WTC11 (cell line): ENCODE results near the gene OSBPL9. TPM values are rescaled to one million over a fixed set of nuclear protein-coding genes. Genes with fewer than 3 reads are reported as not detected.

ENCODE experiments used
- ATAC-seq: fragments of 200-7000 bp; cut with Tn5 transposase; 2 replicates; pipeline ENCODE4 v1.10.0; 2021; ENCODE audit warnings: mild to moderate bottlenecking, moderate library complexity
- CTCF ChIA-PET: fragments of 300-600 bp; sonication (Branson Sonifier 250); formaldehyde crosslinking; loops from one replicate; lab custom pipeline; 2021; ENCODE audit warnings: antibody characterized with exemption; lab: Charles Lee
- POLR2A ChIA-PET: fragments of 350-600 bp; sonication (Branson Sonifier 250); formaldehyde crosslinking; loops from one replicate; lab custom pipeline; 2021; ENCODE audit warnings: antibody characterized with exemption; lab: Charles Lee
- DNase-seq: peaks from one replicate; pipeline ENCODE4 v3.0.0; 2021; ENCODE audit warnings: low spot score
- H3K27ac Mint-ChIP-seq: 2 replicates; pipeline ENCODE4 v1.8.0; 2021; ENCODE audit warnings: mixed read lengths
- H3K27me3 Mint-ChIP-seq: 2 replicates; pipeline ENCODE4 v1.8.0; 2021; ENCODE audit warnings: low read depth, mild to moderate bottlenecking, moderate library complexity, mixed read lengths
- H3K36me3 Mint-ChIP-seq: 2 replicates; pipeline ENCODE4 v1.8.0; 2021; ENCODE audit warnings: mixed read lengths
- H3K4me1 Mint-ChIP-seq: 2 replicates; pipeline ENCODE4 v1.8.0; 2022; ENCODE audit warnings: mixed read lengths
- H3K4me3 Mint-ChIP-seq: 2 replicates; pipeline ENCODE4 v1.8.0; 2021; ENCODE audit warnings: mild to moderate bottlenecking, moderate library complexity, mixed read lengths
- H3K9me3 Mint-ChIP-seq: 2 replicates; pipeline ENCODE4 v1.8.0; 2021; ENCODE audit warnings: mixed read lengths
- ARID4B ChIP-seq: sonication (generic); formaldehyde crosslinking; IDR thresholded peaks from 2 replicates; pipeline ENCODE4 v1.8.0; 2023; ENCODE audit warnings: missing genetic modification reagents, mild to moderate bottlenecking, borderline replicate concordance
- CBFB ChIP-seq: sonication (generic); formaldehyde crosslinking; IDR thresholded peaks from 2 replicates; pipeline ENCODE4 v1.8.1; 2022; ENCODE audit warnings: mild to moderate bottlenecking, low read depth, missing genetic modification reagents
- ERG ChIP-seq: fragments of 250-450 bp; sonication (Bioruptor Pico); IDR thresholded peaks from 2 replicates; pipeline ENCODE4 v1.8.0; 2021; ENCODE audit warnings: mild to moderate bottlenecking
- FOXK1 ChIP-seq: sonication (generic); formaldehyde crosslinking; IDR thresholded peaks from 2 replicates; pipeline ENCODE4 v1.8.0; 2022; ENCODE audit warnings: mild to moderate bottlenecking, moderate library complexity, missing genetic modification reagents
- FOXP1 ChIP-seq: sonication (generic); formaldehyde crosslinking; IDR thresholded peaks from 2 replicates; pipeline ENCODE4 v1.8.0; 2022; ENCODE audit warnings: missing genetic modification reagents, mild to moderate bottlenecking, moderate library complexity, borderline replicate concordance
- MAX ChIP-seq: sonication (generic); formaldehyde crosslinking; IDR thresholded peaks from 2 replicates; pipeline ENCODE4 v1.8.0; 2022; ENCODE audit warnings: mild to moderate bottlenecking, missing genetic modification reagents
- NFYB ChIP-seq: sonication (generic); formaldehyde crosslinking; conservative IDR thresholded peaks from 2 replicates; pipeline ENCODE4 v1.8.0; 2022; ENCODE audit warnings: low read depth, missing genetic modification reagents
- PRRX2 ChIP-seq: fragments of 250-450 bp; sonication (Bioruptor Pico); IDR thresholded peaks from 2 replicates; pipeline ENCODE4 v1.8.0; 2021; ENCODE audit warnings: mild to moderate bottlenecking
- TCF7 ChIP-seq: sonication (generic); formaldehyde crosslinking; IDR thresholded peaks from 2 replicates; pipeline ENCODE4 v1.8.0; 2022; ENCODE audit warnings: mild to moderate bottlenecking, low read depth, missing genetic modification reagents, moderate library complexity
- TEAD4 ChIP-seq: sonication (generic); formaldehyde crosslinking; IDR thresholded peaks from 2 replicates; pipeline ENCODE4 v1.8.0; 2022; ENCODE audit warnings: mild to moderate bottlenecking, missing genetic modification reagents
- ZNF121 ChIP-seq: sonication (generic); formaldehyde crosslinking; IDR thresholded peaks from 2 replicates; pipeline ENCODE4 v1.8.0; 2023; ENCODE audit warnings: missing genetic modification reagents
- ZNF281 ChIP-seq: sonication (generic); formaldehyde crosslinking; IDR thresholded peaks from 2 replicates; pipeline ENCODE4 v1.8.0; 2023; ENCODE audit warnings: mild to moderate bottlenecking, missing genetic modification reagents
- ZNF423 ChIP-seq: fragments of 250-450 bp; sonication (Bioruptor Pico); IDR thresholded peaks from 2 replicates; pipeline ENCODE4 v2.1.2; 2022; ENCODE audit warnings: mild to moderate bottlenecking, moderate library complexity
- ZNF671 ChIP-seq: fragments of 250-450 bp; sonication (Bioruptor Pico); IDR thresholded peaks from 2 replicates; pipeline ENCODE4 v1.8.0; 2021; ENCODE audit warnings: mild to moderate bottlenecking
- total RNA-seq: library from RNA; stranded (reverse); gene quantifications from 3 replicates; pipeline ENCODE4 v1.2.3, GENCODE V29; 2021
- TF ChIP-seq, protein P1 (sequence below): sonication (generic); formaldehyde crosslinking; IDR thresholded peaks from 2 replicates; pipeline ENCODE4 v1.8.1; 2022; ENCODE audit warnings: missing genetic modification reagents, borderline replicate concordance
- TF ChIP-seq, protein P2 (sequence below): sonication (generic); formaldehyde crosslinking; IDR thresholded peaks from 2 replicates; pipeline ENCODE4 v1.8.1; 2022; ENCODE audit warnings: mild to moderate bottlenecking, missing genetic modification reagents, moderate library complexity, borderline replicate concordance

OSBPL9 gene
- total RNA-seq, 1 experiment from 2014 or later = 55.6 TPM

DNA sequence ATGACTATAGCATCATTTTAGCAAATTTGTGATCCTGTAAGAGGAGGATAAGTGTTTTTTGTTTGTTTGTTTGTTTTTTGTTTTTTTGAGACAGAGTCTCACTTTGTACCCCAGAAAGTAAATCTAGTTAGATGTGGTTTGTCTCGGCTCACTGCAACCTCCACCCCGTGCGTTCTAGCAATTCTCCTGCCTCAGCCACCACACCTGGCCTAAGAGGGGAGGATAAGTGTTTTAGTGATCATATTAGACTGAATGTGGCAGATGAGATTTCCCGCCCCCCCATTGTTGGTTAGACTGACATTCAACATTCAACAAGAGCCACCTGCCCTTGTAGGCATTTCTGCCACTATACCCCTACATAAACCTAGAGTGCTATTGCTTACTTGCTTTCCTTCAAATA lies 98.5 kb downstream of the OSBPL9 start:
- CTCF ChIA-PET = no interaction called here
- Mint-ChIP-seq H3K36me3 (peaks cover 9% of the 10 kb centered on the region), H3K9me3 (peaks cover 12% of the 10 kb centered on the region), H3K27me3 (no peaks in the 10 kb centered on the region), H3K4me3 (no peak overlapping the region), H3K4me1 (no peaks in the 10 kb centered on the region)
- ATAC-seq (no peak), DNase-seq (no peak)
- POLR2A ChIA-PET = no interaction called here
- TF ChIP-seq ZNF281 (CRISPR knock-in tag) = no peak
- no peak for TF ChIP-seq ZNF121
- no peak for TF ChIP-seq ARID4B (CRISPR knock-in tag)
- TF ChIP-seq, protein P1, sequence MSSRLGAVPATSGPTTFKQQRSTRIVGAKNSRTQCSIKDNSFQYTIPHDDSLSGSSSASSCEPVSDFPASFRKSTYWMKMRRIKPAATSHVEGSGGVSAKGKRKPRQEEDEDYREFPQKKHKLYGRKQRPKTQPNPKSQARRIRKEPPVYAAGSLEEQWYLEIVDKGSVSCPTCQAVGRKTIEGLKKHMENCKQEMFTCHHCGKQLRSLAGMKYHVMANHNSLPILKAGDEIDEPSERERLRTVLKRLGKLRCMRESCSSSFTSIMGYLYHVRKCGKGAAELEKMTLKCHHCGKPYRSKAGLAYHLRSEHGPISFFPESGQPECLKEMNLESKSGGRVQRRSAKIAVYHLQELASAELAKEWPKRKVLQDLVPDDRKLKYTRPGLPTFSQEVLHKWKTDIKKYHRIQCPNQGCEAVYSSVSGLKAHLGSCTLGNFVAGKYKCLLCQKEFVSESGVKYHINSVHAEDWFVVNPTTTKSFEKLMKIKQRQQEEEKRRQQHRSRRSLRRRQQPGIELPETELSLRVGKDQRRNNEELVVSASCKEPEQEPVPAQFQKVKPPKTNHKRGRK = no peak
- no peak for TF ChIP-seq FOXK1 (CRISPR knock-in tag)
- no peak for TF ChIP-seq MAX (CRISPR knock-in tag)
- no peak for TF ChIP-seq FOXP1 (CRISPR knock-in tag)
- TF ChIP-seq TEAD4 (CRISPR knock-in tag) = no peak
- TF ChIP-seq PRRX2 (CRISPR knock-in tag) = no peak
- TF ChIP-seq TCF7 = no peak
- no peak for TF ChIP-seq ERG
- TF ChIP-seq, protein P2, sequence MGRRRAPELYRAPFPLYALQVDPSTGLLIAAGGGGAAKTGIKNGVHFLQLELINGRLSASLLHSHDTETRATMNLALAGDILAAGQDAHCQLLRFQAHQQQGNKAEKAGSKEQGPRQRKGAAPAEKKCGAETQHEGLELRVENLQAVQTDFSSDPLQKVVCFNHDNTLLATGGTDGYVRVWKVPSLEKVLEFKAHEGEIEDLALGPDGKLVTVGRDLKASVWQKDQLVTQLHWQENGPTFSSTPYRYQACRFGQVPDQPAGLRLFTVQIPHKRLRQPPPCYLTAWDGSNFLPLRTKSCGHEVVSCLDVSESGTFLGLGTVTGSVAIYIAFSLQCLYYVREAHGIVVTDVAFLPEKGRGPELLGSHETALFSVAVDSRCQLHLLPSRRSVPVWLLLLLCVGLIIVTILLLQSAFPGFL = no peak
- TF ChIP-seq ZNF423 (CRISPR knock-in tag) = no peak
- no peak for TF ChIP-seq NFYB (CRISPR knock-in tag)
- no peak for TF ChIP-seq CBFB (CRISPR knock-in tag)
- no peak for TF ChIP-seq ZNF671 (CRISPR knock-in tag)
- TF ChIP-seq, all 79 proteins: peak for 0
- no peak overlapping the region for H3K27ac Mint-ChIP-seq
